DND-41 (cell line): ENCODE data around the gene ZNF585A.

Experiments
- ATAC-seq: fragments of 200-7000 bp; cut with Tn5 transposase; 3 replicates; pipeline ENCODE4 v1.9.1; 2021; ENCODE audit warnings: low read depth; ENCODE audit not compliant: insufficient read depth
- DNase-seq: peaks from one replicate; pipeline ENCODE4 v3.0.0-alpha.2; 2020
- H2AFZ ChIP-seq: 2 replicates; pipeline ENCODE4 v1.6.0; 2012; ENCODE audit warnings: low read depth, low read length
- H3K27ac ChIP-seq: 2 replicates; pipeline ENCODE4 v1.5.1; 2012; ENCODE audit warnings: low read length, inconsistent platforms
- H3K27me3 ChIP-seq: fragments of 200-600 bp; sonication (generic); 2 replicates; pipeline ENCODE4 v1.6.0; 2012; ENCODE audit warnings: low read length, mild to moderate bottlenecking, inconsistent platforms; ENCODE audit not compliant: insufficient read depth, poor library complexity
- H3K36me3 ChIP-seq: 2 replicates; pipeline ENCODE4 v1.5.1; 2012; ENCODE audit warnings: low read length, inconsistent platforms; ENCODE audit not compliant: insufficient read depth
- H3K4me1 ChIP-seq: 2 replicates; pipeline ENCODE4 v1.5.1; 2012; ENCODE audit warnings: mild to moderate bottlenecking, low read length; ENCODE audit not compliant: insufficient read depth
- H3K4me2 ChIP-seq: 2 replicates; pipeline ENCODE4 v1.6.0; 2012; ENCODE audit warnings: mild to moderate bottlenecking, moderate library complexity, low read length, inconsistent platforms; ENCODE audit not compliant: insufficient read depth
- H3K4me3 ChIP-seq, 2 experiments: fragments of 200-600 bp in 1 of 2; shearing (Covaris generic) in 1 of 2; 2 replicates each; pipeline ENCODE4 v1.5.1; 2012 to 2016; ENCODE audit warnings: inconsistent platforms in 2 of 2, low read length in 2 of 2, mild to moderate bottlenecking in 2 of 2, low read depth in 1 of 2, moderate library complexity in 1 of 2
- H3K79me2 ChIP-seq: 2 replicates; pipeline ENCODE4 v1.6.0; 2012; ENCODE audit warnings: low read length, inconsistent platforms; ENCODE audit not compliant: insufficient read depth
- H3K9ac ChIP-seq: 2 replicates; pipeline ENCODE4 v1.6.0; 2012; ENCODE audit warnings: low read depth, mild to moderate bottlenecking, inconsistent platforms, low read length, moderate library complexity
- H3K9me3 ChIP-seq: 2 replicates; pipeline ENCODE4 v1.5.1; 2012; ENCODE audit warnings: low read length, moderate library complexity, mild to moderate bottlenecking, inconsistent platforms; ENCODE audit not compliant: insufficient read depth, severe bottlenecking
- H4K20me1 ChIP-seq: 2 replicates; pipeline ENCODE4 v1.6.0; 2012; ENCODE audit warnings: low read length; ENCODE audit not compliant: insufficient read depth
- EZH2 ChIP-seq: IDR thresholded peaks from 3 replicates; pipeline ENCODE4 v1.6.1; 2012; ENCODE audit warnings: borderline replicate concordance, low read depth, mild to moderate bottlenecking, moderate library complexity, low read length, inconsistent platforms; ENCODE audit not compliant: severe bottlenecking
- TF ChIP-seq, protein P1 (sequence below): IDR thresholded peaks from 2 replicates; pipeline ENCODE4 v1.5.1; 2012; ENCODE audit warnings: borderline replicate concordance, low read length, moderate library complexity, mild to moderate bottlenecking; ENCODE audit not compliant: poor library complexity, severe bottlenecking; ENCODE audit errors: extremely low read depth

The ZNF585A gene

DNA sequence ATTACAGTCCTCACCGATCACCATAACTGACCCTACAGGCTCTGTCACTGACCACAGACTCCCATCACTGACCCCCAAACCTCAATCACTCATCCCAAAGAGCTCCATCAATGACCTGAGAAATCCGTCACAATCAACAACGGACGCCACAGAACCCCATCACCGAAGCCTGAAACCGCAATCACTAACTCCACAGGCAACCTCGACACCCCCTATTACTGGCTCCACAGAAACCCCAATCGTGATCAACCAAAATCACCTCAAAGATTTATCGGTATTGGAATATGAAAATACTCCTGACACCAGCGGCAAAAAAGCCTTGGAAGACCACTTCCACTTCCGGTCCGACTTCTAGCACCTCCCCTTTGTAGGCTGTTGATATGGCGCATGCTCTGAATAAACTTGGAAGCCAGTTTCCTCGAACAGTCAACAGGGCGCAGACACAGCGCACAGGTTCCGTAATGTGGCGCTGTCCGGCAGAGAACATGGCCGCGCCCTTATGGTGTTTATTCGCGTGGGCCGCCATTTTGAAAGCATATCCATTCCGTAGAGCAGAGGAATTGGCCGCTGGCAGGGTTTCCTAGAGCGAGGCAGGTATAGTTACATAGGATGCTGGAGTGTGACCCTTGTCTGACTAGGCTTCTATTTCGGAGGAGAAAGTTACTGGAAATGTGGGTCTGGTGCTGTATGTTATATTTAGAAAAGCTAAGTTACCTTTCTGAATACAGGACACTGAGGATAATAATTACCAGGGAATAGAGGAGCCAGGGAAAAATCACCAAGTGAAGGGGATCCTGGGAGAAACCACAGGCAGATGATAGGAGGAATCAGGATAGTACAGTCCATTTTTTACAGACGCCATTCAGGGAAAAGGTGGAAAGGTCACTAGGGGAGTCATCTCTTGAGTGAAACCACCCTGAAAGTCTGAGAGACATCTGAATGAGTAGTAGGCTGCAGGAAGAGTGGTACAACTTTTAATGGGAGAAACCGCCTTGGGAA lies at the start of gene ZNF585A:
TSS of gene ZNF585A (minus strand) at position 328 of the 999 bp plus-strand sequence. CDS start 2,785 bp downstream, outside the sequence.
- H3K79me2 ChIP-seq: peaks cover 23% of the 10 kb centered on the region
- peaks cover 20% of the 10 kb centered on the region for H3K4me1 ChIP-seq
- peak within 1 kb of the TSS; percentile 77 for H3K4me2 ChIP-seq
- H3K27me3 ChIP-seq: no peaks in the 10 kb centered on the region
- H3K9me3 ChIP-seq: peaks cover 4% of the 10 kb centered on the region
- H3K4me3 ChIP-seq: peak within 1 kb of the TSS; percentile 56 to 88
- ATAC-seq: peak; percentile 99
- no peak for TF ChIP-seq EZH2
- TF ChIP-seq, protein P1, sequence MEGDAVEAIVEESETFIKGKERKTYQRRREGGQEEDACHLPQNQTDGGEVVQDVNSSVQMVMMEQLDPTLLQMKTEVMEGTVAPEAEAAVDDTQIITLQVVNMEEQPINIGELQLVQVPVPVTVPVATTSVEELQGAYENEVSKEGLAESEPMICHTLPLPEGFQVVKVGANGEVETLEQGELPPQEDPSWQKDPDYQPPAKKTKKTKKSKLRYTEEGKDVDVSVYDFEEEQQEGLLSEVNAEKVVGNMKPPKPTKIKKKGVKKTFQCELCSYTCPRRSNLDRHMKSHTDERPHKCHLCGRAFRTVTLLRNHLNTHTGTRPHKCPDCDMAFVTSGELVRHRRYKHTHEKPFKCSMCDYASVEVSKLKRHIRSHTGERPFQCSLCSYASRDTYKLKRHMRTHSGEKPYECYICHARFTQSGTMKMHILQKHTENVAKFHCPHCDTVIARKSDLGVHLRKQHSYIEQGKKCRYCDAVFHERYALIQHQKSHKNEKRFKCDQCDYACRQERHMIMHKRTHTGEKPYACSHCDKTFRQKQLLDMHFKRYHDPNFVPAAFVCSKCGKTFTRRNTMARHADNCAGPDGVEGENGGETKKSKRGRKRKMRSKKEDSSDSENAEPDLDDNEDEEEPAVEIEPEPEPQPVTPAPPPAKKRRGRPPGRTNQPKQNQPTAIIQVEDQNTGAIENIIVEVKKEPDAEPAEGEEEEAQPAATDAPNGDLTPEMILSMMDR: peak; percentile 47
- H3K27ac ChIP-seq: peak within 1 kb of the TSS; percentile 89
- DNase-seq: peak; percentile 96
- peak within 1 kb of the TSS; percentile 99 for H2AFZ ChIP-seq
- no peaks in the 10 kb centered on the region for H4K20me1 ChIP-seq
- peak within 1 kb of the TSS; percentile 76 for H3K9ac ChIP-seq
- peaks cover 28% of the 10 kb centered on the region for H3K36me3 ChIP-seq

DNA sequence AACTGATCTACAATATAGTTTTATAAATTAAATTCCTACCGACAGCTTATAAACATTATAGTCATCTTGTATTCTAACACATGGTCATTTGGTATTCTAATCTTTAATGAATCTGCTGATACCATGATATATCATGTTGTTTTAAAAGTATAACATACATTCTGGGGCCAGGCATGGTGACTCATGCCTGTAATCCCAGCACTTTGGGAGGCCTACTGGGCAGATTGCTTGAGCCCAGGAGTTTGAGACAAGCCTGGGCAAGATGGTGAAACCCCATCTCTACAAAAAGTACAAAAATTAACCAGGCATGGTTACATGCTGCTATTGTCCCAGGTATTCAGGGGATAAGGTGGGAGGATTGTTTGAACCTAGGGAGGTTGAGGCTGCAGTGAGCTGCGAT lies 48.6 kb upstream of the ZNF585A start:
- no peak overlapping the region for H3K9ac ChIP-seq
- no peak for ATAC-seq

DNA sequence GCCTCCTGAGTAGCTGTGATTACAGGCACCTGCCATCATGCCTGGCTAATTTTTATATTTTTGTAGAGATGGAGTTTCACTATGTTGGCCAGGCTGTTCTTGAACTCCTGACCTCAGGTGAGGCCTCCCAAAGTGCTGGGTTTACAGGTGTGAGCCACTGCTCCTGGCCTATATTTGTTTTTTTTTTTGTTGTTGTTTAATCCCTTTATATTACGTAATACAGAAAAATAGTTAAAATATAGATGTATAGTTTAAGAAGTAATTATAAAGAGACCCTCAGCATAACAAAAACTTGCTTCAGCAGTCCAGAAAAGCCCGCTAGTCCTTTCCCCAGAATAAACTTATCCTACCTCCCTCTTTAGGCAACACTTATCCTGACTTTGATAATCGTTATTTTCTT lies 47.9 kb upstream of the ZNF585A start:
- Histone ChIP-seq H3K9me3 (no peaks in the 10 kb centered on the region), H3K4me3 (no peak overlapping the region), H3K4me1 (peaks cover 32% of the 10 kb centered on the region), H3K27me3 (no peaks in the 10 kb centered on the region), H3K9ac (no peak overlapping the region), H3K36me3 (peaks cover 31% of the 10 kb centered on the region), H2AFZ (no peak overlapping the region), H3K27ac (no peak overlapping the region), H3K79me2 (peaks cover 52% of the 10 kb centered on the region), H3K4me2 (peak overlapping the region; percentile 85; the same call in 1 of the 2 replicates), H4K20me1 (no peaks in the 10 kb centered on the region)
- DNase-seq (no peak), ATAC-seq (no peak)
- TF ChIP-seq, protein P1: no peak
- no peak for TF ChIP-seq EZH2

More for the DNA sequence above, 48.6 kb upstream of the ZNF585A start:
- no peak for TF ChIP-seq EZH2
- TF ChIP-seq, protein P1: no peak
- no peaks in the 10 kb centered on the region for H4K20me1 ChIP-seq
- no peaks in the 10 kb centered on the region for H3K9me3 ChIP-seq
- H3K36me3 ChIP-seq: peaks cover 38% of the 10 kb centered on the region
- H3K27ac ChIP-seq: no peak overlapping the region
- H3K4me3 ChIP-seq: no peak overlapping the region
- H3K27me3 ChIP-seq: no peaks in the 10 kb centered on the region
- no peak for DNase-seq
- H2AFZ ChIP-seq: no peak overlapping the region
- no peak overlapping the region for H3K4me2 ChIP-seq
- peaks cover 52% of the 10 kb centered on the region for H3K79me2 ChIP-seq
- H3K4me1 ChIP-seq: peaks cover 32% of the 10 kb centered on the region
